ENCODE measurements around the gene PRRT2.
"Not testable (repeated sequence)": the region's sequence is repeated elsewhere in the genome, so short reads cannot be mapped to it uniquely, and the experiment has no call there.

- TF ChIP-seq, protein P1, sequence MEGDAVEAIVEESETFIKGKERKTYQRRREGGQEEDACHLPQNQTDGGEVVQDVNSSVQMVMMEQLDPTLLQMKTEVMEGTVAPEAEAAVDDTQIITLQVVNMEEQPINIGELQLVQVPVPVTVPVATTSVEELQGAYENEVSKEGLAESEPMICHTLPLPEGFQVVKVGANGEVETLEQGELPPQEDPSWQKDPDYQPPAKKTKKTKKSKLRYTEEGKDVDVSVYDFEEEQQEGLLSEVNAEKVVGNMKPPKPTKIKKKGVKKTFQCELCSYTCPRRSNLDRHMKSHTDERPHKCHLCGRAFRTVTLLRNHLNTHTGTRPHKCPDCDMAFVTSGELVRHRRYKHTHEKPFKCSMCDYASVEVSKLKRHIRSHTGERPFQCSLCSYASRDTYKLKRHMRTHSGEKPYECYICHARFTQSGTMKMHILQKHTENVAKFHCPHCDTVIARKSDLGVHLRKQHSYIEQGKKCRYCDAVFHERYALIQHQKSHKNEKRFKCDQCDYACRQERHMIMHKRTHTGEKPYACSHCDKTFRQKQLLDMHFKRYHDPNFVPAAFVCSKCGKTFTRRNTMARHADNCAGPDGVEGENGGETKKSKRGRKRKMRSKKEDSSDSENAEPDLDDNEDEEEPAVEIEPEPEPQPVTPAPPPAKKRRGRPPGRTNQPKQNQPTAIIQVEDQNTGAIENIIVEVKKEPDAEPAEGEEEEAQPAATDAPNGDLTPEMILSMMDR (IDR thresholded peaks at IDR 0.05; ENCODE audit: extremely low read depth in 1 of 2, insufficient read depth in 1 of 2, low read depth in 1 of 2, low read length in 2 of 2): not testable (repeated sequence)
- TF ChIP-seq POLR2A (IDR thresholded peaks at IDR 0.05; ENCODE audit: low read depth, low read length); POLR2AphosphoS5 (IDR thresholded peaks at IDR 0.05; ENCODE audit: insufficient read depth, low read depth, low read length); MYC (IDR thresholded peaks at IDR 0.05; ENCODE audit: low read depth, low read length): not testable (repeated sequence)
These were observed 28.7 kb upstream of the PRRT2 start for GRCh38 chr16:29783094-29783953.

Data from endothelial cell of umbilical vein (primary cell).